Gastroesophageal sphincter (tissue), 3 donors: ENCODE results near the gene FUT8.

ENCODE experiments used
- EP300 ChIP-seq: sonication (generic); formaldehyde crosslinking; IDR thresholded peaks from one replicate; pipeline ENCODE4 v1.6.1; 2017; ENCODE audit warnings: antibody characterized with exemption, mild to moderate bottlenecking
- POLR2A ChIP-seq, 2 donors: fragments of 450-650 bp; IDR thresholded peaks; one replicate each; pipeline ENCODE4 v1.6.1; 2017; ENCODE audit warnings: antibody characterized with exemption in 2 of 2, mild to moderate bottlenecking in 2 of 2, moderate library complexity in 1 of 2
- POLR2AphosphoS5 ChIP-seq: sonication (generic); formaldehyde crosslinking; IDR thresholded peaks from one replicate; pipeline ENCODE4 v1.6.1; 2017; ENCODE audit warnings: antibody characterized with exemption
- TF ChIP-seq, protein P1 (sequence below), 4 experiments: fragments of 200-600 bp in 2 of 4; fragments of 450-650 bp in 2 of 4; sonication (generic) in 1 of 4; IDR thresholded peaks; one replicate each; pipeline ENCODE4 v1.5.1; 2017 to 2019; ENCODE audit warnings: antibody characterized with exemption in 4 of 4, mild to moderate bottlenecking in 2 of 4, moderate library complexity in 2 of 4

DNA sequence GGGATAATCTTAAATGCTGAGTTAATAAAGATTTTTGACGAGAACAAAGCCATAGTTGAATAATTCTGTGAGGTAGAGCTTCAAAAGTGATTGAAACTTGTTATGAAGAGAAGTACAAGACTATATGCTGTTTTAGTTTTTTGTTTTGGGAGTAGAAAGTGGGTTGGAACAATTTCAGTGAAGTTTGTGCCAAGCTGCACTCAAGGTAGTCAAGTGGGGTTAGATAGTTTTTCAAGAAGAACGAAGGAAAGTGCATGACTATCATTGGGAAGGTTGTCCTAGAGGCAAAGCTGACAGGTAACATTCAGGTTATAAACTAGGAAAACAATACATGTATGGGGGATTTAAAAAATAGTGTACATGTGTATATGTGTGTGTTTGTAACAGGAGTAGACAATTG lies 16.2 kb downstream of the FUT8 start:
- TF ChIP-seq POLR2AphosphoS5 (no peak), EP300 (no peak), POLR2A (IDR thresholded peaks at IDR 0.05) (no peak)
- TF ChIP-seq, protein P1, sequence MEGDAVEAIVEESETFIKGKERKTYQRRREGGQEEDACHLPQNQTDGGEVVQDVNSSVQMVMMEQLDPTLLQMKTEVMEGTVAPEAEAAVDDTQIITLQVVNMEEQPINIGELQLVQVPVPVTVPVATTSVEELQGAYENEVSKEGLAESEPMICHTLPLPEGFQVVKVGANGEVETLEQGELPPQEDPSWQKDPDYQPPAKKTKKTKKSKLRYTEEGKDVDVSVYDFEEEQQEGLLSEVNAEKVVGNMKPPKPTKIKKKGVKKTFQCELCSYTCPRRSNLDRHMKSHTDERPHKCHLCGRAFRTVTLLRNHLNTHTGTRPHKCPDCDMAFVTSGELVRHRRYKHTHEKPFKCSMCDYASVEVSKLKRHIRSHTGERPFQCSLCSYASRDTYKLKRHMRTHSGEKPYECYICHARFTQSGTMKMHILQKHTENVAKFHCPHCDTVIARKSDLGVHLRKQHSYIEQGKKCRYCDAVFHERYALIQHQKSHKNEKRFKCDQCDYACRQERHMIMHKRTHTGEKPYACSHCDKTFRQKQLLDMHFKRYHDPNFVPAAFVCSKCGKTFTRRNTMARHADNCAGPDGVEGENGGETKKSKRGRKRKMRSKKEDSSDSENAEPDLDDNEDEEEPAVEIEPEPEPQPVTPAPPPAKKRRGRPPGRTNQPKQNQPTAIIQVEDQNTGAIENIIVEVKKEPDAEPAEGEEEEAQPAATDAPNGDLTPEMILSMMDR (IDR thresholded peaks at IDR 0.05): no peak
